Caki2 (cell line): Measurements from ENCODE around the gene TGM1. TPM values are rescaled to one million over a fixed set of nuclear protein-coding genes. Genes with fewer than 3 reads are reported as not detected.

Experiments used
- DNase-seq: peaks from one replicate; pipeline ENCODE4 v3.0.0-alpha.2; 2015; ENCODE audit warnings: low read depth
- in situ Hi-C: cut with HindIII; loops from 2 replicates; pipeline ENCODE4 v1.10.0; 2016; ENCODE audit warnings: low sequenced_read_pairs, low pct_unique_long_range_greater_than_20kb, mixed read lengths
- total RNA-seq: library from RNA; depleted of rRNA; stranded (reverse); fragments of >200 nt; shearing (Covaris generic); gene quantifications from 2 replicates; pipeline ENCODE4 v1.2.3, GENCODE V29; 2014; ENCODE audit warnings: low replicate concordance

TGM1 gene
- total RNA-seq, 1 experiment from 2014 or later, result 0.44 TPM

GRCh38 chr14:24243336-24243836 is 19.6 kb downstream of the TGM1 start:
- DNase-seq, result no peak
- in situ Hi-C loops, result no loop called here

- in situ Hi-C loops, result no loop called here
- DNase-seq, result peak; percentile 93
These were observed 21.0 kb downstream of the TGM1 start for GRCh38 chr14:24241829-24242443.

- in situ Hi-C loops, result no loop called here
- no peak for DNase-seq
These were observed 22.7 kb downstream of the TGM1 start for GRCh38 chr14:24240110-24240918.

- in situ Hi-C loops, result no loop called here
- no peak for DNase-seq
These were observed 24.4 kb downstream of the TGM1 start for GRCh38 chr14:24238527-24239037.

- DNase-seq, result no peak
These were observed 24.9 kb downstream of the TGM1 start for GRCh38 chr14:24238123-24238522.

GRCh38 chr14:24237463-24237955 is 25.5 kb downstream of the TGM1 start:
- in situ Hi-C loops, result no loop called here
- DNase-seq, result no peak

More at GRCh38 chr14:24238123-24238522, 24.9 kb downstream of the TGM1 start:
- in situ Hi-C loops, result no loop called here

- in situ Hi-C loops, result no loop called here
- no peak for DNase-seq
These were observed 26.1 kb downstream of the TGM1 start for GRCh38 chr14:24236689-24237462.

GRCh38 chr14:24235804-24236688 is 26.9 kb downstream of the TGM1 start:
- no peak for DNase-seq
- in situ Hi-C loops, result no loop called here

- DNase-seq, result no peak
These were observed 28.6 kb downstream of the TGM1 start for GRCh38 chr14:24234095-24235005.

GRCh38 chr14:24233538-24233866 is 29.5 kb downstream of the TGM1 start:
- in situ Hi-C loops, result no loop called here
- no peak for DNase-seq

More at GRCh38 chr14:24234095-24235005, 28.6 kb downstream of the TGM1 start:
- in situ Hi-C loops, result no loop called here

- in situ Hi-C loops, result no loop called here
These were observed 30.1 kb downstream of the TGM1 start, which contains the start of gene GMPR2 for GRCh38 chr14:24232645-24233537. GMPR2 (plus strand) TSS chr14:24232929; CDS start chr14:24233254, 325 bp downstream.

GRCh38 chr14:24232121-24232644 is 30.8 kb downstream of the TGM1 start, which contains the start of gene NEDD8:
NEDD8 (minus strand) TSS chr14:24232367; CDS start chr14:24232267, 100 bp downstream.
- in situ Hi-C loops, result no loop called here
- peak; percentile 87 for DNase-seq

More at GRCh38 chr14:24232645-24233537, 30.1 kb downstream of the TGM1 start, which contains the start of gene GMPR2:
- no peak for DNase-seq

- DNase-seq, result no peak
- in situ Hi-C loops, result no loop called here
These were observed 31.5 kb downstream of the TGM1 start for GRCh38 chr14:24231263-24232120.

- no peak for DNase-seq
- in situ Hi-C loops, result no loop called here
These were observed 34.1 kb downstream of the TGM1 start for GRCh38 chr14:24228902-24229301.
